Measurements from ENCODE around the gene NOTCH3.

Gene NOTCH3

DNA sequence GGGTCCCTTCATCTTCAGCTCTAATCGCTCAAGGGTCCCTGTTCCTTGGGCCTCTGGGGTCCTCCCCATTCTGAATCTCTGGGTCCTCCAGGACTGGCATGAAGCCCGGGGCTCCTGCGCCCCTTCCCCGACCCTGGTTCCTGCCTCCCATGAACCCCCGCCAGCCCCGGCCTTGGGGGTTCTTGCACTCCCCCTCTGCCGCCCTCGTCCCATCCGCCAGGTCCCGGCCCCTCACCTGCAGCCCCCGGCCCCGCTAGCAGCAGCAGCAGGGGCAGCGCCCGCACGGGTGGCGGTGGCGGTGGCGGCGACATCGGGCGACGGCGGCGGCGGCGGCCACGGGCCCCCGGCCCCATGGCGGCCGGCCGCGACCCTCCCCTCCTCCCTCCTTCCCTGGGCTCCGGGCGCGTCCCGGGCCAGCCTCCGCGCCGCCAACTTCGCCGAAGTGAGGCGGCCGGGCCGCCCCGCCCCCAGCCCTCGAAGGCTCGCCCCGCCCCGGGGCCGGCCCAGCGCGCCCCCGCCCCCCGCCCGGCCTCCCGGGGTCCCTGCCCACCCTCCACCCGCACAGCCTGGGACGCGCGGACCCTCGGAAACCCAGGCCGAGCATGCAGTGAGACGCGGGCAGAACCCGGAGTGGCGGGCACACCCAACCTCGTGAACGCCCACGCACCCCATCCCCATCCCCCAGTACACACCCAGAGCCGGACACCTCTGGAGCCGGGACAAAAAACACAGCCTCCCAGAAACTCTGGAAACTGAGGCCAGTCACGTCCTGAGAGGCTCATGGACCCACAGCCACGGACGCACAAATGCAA lies at the start of gene NOTCH3:
Gene NOTCH3 (minus strand): TSS at position 443 of the 812 bp plus-strand sequence. CDS start 90 bp downstream, at position 353.
- no peak for DNase-seq

GRCh38 chr19:15250640-15250993 lies 49.8 kb upstream of the NOTCH3 start:
- DNase-seq: no peak

DNA sequence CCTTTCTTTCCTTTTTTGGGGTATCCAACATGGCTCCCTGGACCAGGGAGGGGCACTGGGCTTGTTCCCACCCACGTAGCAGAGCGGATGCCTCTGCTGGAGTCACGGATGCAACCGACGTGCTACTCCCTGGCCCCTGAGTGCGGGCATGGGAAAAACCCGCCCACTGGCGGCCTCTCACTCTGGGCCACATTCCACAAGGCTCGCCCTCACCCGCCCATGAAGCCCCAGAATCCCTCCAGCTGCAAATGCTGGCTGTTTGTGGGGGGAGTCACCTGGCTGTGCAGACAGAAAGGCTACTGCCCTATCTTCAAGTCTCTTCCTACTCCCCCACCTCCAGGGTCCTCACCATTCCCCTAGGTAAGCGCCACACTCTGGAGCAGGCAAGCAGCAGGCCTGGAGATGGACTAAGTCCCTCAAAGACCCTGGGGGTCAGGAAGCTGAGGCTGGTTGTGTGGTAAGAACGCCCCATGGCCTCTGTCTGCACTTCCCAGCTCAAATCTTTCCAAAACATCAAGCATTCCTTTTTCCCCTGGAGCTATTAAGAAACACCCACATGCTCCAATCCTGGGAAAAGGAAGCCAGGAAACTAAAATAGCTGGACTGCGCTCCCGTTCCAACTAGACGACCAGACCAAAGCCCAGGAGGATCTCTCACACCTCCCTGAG lies 49.3 kb upstream of the NOTCH3 start:
- no peak for DNase-seq

DNA sequence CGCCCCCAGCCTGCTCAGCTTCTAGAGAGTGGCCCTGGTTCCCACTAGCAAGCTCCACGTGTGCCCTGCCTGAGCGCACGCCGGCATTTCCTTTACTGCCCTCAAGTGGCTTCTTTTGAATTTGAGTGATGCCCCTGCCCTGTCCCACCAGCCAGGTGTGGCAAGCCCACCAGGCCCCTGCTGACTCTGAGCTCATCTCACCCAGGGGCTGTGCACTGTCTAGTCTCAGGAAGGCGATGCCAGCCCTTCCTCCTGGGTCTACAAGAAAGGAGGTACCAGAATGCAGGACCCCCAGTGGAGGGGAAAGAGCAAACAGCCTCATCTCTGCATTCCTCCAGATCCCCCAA lies 48.7 kb upstream of the NOTCH3 start:
- DNase-seq: no peak

DNA sequence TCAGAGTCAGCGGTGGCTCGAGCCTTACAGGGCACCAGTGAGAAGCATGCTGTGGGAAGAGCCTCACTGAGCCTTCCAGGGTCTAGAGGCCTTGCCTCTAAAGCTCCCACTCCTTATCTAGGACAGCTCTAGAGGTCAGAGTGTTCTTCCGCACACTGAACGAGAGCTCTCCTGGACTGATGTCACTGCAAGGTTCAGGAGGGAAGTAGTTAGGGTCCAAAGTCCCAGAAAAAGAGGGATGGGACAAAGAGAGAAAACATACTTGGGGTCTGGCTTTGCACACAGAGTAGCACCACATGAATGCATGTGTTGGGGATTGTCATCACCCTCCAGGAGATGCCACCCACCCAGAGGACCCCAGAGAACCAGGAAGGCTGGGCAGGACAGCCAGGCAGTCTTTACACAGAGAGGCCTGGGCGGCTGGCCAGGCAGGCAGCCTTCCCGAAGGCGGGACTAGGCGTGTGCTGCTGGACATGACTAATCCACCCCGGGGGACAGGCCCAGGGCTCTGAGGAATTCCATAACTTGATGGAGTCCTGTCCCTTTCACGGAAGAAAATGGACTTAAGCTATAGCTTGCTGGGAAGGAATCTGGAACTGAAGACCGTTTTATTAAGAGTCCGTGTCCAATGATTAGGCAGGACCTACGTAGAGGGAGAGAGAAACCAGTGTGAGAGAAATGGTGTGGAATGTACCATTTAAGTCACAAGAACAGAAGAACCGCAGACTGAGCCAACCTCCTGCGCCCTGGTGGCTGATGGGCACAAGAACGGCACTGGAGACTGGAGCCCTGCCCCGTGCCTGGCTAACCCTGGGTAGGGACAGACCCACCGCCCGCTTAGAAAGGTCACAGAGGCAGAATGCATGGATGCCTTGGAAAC lies 48.1 kb upstream of the NOTCH3 start:
- DNase-seq: no peak

- DNase-seq: no peak
Measured at GRCh38 chr19:15248106-15248505, 47.3 kb upstream of the NOTCH3 start.

GRCh38 chr19:15247107-15248014 lies 46.6 kb upstream of the NOTCH3 start:
- no peak for DNase-seq

GRCh38 chr19:15246198-15246481 lies 45.3 kb upstream of the NOTCH3 start:
- no peak for DNase-seq

- no peak for DNase-seq
Measured at GRCh38 chr19:15245370-15246197, 44.8 kb upstream of the NOTCH3 start.

- no peak for DNase-seq
Measured at GRCh38 chr19:15244808-15245207, 44.0 kb upstream of the NOTCH3 start.

DNA sequence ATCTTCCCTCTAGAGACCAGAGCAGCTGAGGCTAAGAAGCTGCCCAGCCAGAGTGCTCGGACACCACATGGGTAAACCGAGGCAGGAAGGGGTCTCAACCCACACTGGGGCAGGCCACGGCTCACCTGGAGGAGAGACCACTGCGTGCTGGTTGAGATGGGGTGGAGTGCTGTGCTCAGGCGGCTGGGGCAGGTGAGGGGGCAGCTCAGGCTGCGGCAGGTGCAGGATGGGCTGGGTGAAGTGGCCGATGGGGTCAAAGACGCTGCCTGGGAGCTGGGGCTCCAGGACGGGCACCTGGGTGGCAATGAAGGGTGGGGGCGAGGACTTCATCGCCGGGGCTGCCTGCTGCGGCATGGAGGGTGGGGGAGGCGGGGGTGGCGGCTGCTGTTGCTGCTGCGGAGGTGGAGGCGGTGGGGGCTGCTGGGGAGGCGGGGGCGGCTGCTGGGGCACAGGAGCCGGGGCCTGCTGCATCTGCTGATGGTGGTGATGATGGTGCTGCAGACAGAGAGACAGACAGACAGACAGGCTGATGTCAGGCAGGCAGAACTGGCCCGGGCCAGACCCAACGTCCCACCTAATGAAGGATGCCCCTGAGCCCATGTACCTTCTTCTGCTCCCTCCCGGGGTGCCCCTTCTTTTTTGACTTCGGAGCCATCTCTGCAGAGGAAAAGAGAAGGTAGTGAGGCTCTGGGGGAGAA lies 43.5 kb upstream of the NOTCH3 start:
- no peak for DNase-seq

DNA sequence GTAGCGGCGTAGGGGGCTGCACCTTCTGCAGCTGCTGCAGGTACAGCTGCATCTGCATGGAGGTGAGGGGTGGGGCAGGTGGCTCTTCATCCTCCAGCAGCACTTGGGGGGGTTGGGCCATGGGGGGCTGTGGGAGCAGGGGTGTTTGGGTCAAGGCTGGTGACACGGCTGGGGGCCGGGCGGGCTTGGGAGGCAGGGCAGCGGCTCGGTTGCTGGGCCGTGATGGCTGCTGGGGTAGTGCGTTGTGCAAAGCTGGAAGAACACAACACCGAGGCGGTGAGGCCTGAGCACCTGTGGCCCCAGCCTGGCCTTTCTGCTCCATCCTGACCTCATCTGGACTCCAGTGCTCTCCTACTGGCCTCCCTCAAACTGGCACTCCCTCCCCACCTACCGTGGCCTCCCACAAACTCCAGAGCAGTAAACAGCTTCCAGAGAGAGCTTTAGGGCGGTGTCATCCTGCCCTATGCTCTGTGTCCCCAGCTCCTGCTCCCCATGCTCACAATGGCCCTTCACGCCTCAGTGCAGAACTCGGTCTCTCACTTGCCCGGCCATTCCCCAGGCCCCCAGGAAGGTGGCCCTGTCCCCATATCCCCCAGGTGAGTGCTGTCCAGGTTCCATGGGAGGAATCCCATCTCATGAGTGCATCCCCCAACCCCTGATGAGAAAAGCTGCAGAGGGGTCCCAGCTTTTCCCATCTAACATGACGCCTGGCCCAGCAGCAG lies 42.6 kb upstream of the NOTCH3 start:
- DNase-seq: no peak

GRCh38 chr19:15241259-15241910 lies 40.6 kb upstream of the NOTCH3 start:
- no peak for DNase-seq

DNA sequence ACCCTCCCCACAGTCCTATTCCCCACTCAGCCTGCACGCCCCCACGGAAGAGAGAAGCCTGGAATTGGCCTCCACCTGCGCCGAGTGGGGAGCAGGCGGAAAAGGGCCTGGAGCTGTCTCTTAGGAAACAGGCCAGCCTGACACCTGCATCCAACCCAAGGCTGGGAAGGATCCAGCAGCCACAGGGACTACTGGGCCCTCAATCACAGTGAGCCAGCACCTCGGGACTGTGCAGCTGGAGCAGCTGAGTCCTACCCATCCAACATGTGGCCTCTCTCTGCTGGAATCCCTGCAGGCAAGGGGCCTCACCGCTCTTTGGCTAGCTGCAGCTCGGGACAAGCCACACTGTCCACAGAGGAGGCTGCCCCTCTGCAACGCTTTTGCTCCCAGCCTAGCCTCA lies 39.7 kb upstream of the NOTCH3 start:
- no peak for DNase-seq

GRCh38 chr19:15239337-15239949 lies 38.6 kb upstream of the NOTCH3 start:
- DNase-seq: no peak

GRCh38 chr19:15238639-15239155 lies 37.9 kb upstream of the NOTCH3 start:
- DNase-seq: no peak

DNA sequence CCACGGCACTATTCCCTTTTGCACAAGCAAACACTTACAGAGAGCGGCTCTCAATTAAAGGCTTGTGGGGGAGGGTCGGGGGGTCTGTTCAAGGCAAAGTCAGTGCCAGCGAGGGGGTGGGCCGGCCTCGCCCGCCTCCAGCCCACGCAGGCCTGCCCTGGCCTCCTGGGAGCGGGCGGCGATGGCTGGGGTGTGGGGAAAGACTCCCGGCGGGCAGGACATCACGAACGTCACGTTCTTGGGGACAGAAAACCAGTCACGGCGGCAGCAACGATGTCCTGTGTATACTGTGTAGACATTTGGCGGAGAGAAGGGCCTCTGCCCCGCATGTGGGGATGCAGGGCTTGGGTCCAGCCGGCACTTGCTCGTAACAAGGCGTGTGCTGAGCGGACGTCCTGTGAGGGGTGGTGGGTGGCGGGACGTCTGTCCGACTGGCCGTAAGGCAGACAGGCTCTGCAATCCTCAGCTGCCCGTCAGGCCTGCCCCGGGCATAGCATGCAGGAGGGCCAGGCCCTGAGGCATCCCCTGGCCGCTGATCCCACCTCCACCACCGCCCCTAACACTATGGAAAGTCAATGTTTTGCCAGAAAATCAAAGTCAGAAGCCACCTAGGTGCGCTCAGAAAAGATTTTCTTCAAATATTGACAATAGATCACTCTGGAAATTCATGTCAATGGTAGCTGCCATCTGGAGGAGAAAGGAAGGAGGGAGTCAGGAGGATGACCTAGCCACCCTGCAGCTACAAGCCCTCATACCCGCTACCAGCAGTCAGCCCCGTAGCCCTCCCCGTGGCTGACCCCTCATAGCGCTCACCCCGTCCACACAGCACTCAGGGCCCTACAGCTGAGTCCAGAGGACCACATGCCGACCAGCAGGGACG lies 37.2 kb upstream of the NOTCH3 start:
- DNase-seq: no peak

DNA sequence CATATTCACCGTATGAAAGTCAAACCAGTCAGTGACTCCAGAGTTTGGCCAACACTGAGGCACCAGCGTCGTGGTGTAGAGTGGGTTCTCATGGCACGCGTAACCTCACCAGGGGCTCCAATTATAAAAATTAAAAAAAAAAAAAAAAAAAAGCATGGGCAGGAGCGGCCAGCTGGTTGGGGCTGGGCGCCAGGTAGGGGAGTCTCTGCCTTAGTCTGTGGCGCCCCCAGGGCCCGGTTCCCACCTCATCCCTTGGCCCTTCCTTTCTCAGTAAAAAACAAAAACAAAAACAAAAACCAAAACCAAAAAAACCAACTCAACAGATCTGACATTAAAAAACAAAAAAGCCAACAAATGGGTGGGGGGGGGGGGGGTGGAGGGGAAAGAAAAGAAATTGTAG lies 36.1 kb upstream of the NOTCH3 start:
- no peak for DNase-seq

Measured in NCI-H1048 (cell line).